Activated T-helper 9 cell treated with anti-CD3 and anti-CD28 coated beads, Interleukin-2, amount 50 U/mL, for 16 hours (primary cell): ENCODE measurements around the gene IL1RAPL2.
"Not testable (repeated sequence)": the region's sequence is repeated elsewhere in the genome, so short reads cannot be mapped to it uniquely, and the experiment has no call there.

Source experiments
- DNase-seq: peaks from one replicate; pipeline ENCODE4 v3.0.0-alpha.2; 2020; ENCODE audit warnings: low read depth

Gene IL1RAPL2

GRCh38 chrX:105173071-105173470 lies 607.1 kb downstream of the IL1RAPL2 start:
- no peak for DNase-seq

- no peak for DNase-seq
Observed at GRCh38 chrX:105179644-105180043, 613.6 kb downstream of the IL1RAPL2 start.

GRCh38 chrX:105189093-105189492 lies 623.1 kb downstream of the IL1RAPL2 start:
- DNase-seq: no peak

GRCh38 chrX:105190252-105190853 lies 624.4 kb downstream of the IL1RAPL2 start:
- DNase-seq: no peak

GRCh38 chrX:105191878-105192277 lies 625.9 kb downstream of the IL1RAPL2 start:
- DNase-seq: no peak

- no peak for DNase-seq
Observed at GRCh38 chrX:105209406-105209805, 643.4 kb downstream of the IL1RAPL2 start.

- DNase-seq: no peak
Observed at GRCh38 chrX:105210258-105210657, 644.3 kb downstream of the IL1RAPL2 start.

- no peak for DNase-seq
Observed at GRCh38 chrX:105211066-105211575, 645.1 kb downstream of the IL1RAPL2 start.

- DNase-seq: no peak
Observed at GRCh38 chrX:105219454-105220401, 653.7 kb downstream of the IL1RAPL2 start.

- no peak for DNase-seq
Observed at GRCh38 chrX:105220636-105221035, 654.6 kb downstream of the IL1RAPL2 start, which contains the start of gene TEX13A. Gene TEX13A (minus strand): TSS chrX:105220694. CDS start chrX:105220397, 297 bp downstream.

GRCh38 chrX:105221374-105221773 lies 655.4 kb downstream of the IL1RAPL2 start:
- DNase-seq: no peak

- no peak for DNase-seq
Observed at GRCh38 chrX:105226499-105226898, 660.5 kb downstream of the IL1RAPL2 start.

GRCh38 chrX:105228602-105229001 lies 662.6 kb downstream of the IL1RAPL2 start:
- no peak for DNase-seq

- DNase-seq: no peak
Observed at GRCh38 chrX:105229146-105229545, 663.1 kb downstream of the IL1RAPL2 start.

GRCh38 chrX:105237407-105237806 lies 671.4 kb downstream of the IL1RAPL2 start:
- DNase-seq: not testable (repeated sequence)

- DNase-seq: no peak
Observed at GRCh38 chrX:105241056-105241455, 675.1 kb downstream of the IL1RAPL2 start.

- DNase-seq: no peak
Observed at GRCh38 chrX:105260291-105261043, 694.5 kb downstream of the IL1RAPL2 start.

GRCh38 chrX:105263171-105263570 lies 697.2 kb downstream of the IL1RAPL2 start:
- no peak for DNase-seq

- DNase-seq: no peak
Observed at GRCh38 chrX:105263801-105264200, 697.8 kb downstream of the IL1RAPL2 start.

GRCh38 chrX:105265093-105265492 lies 699.1 kb downstream of the IL1RAPL2 start:
- no peak for DNase-seq

- DNase-seq: no peak
Observed at GRCh38 chrX:105266456-105266855, 700.5 kb downstream of the IL1RAPL2 start.

- DNase-seq: no peak
Observed at GRCh38 chrX:105267167-105267566, 701.2 kb downstream of the IL1RAPL2 start.
